Measurements from ENCODE around the gene CASP10.
"Not testable (repeated sequence)": the region's sequence is repeated elsewhere in the genome, so short reads cannot be mapped to it uniquely, and the experiment has no call there.

CASP10 gene

GRCh38 chr2:201183835-201184234, 894 bp downstream of the CASP10 start:
- H2AK5ac ChIP-seq (ENCODE audit: low read length, severe bottlenecking); H3K4me1 ChIP-seq (ENCODE audit: control insufficient read depth, insufficient read depth, low read depth, low read length); H3K36me3 ChIP-seq (ENCODE audit: control insufficient read depth in 1 of 2, insufficient read depth in 2 of 2, low read depth in 1 of 2, low read length in 2 of 2); H3K23ac ChIP-seq (ENCODE audit: low read length in 2 of 2); H2BK120ac ChIP-seq (ENCODE audit: low read depth, low read length); H2AFZ ChIP-seq (ENCODE audit: low read depth, low read length); H2BK12ac ChIP-seq (ENCODE audit: low read length in 2 of 2); DNase-seq; H3K79me1 ChIP-seq (replicated peaks; ENCODE audit: low read length, poor library complexity, severe bottlenecking); H4K91ac ChIP-seq (ENCODE audit: low read length); H3K14ac ChIP-seq (ENCODE audit: low read length in 2 of 2); H3K27me3 ChIP-seq (ENCODE audit: control insufficient read depth in 1 of 2, insufficient read depth in 1 of 2, low read length in 2 of 2); H2BK15ac ChIP-seq (ENCODE audit: low read depth, poor library complexity, severe bottlenecking); H3K4ac ChIP-seq (ENCODE audit: low read depth in 1 of 2, low read length in 2 of 2); H3K9me3 ChIP-seq (ENCODE audit: control insufficient read depth, low read length); H3K4me2 ChIP-seq (ENCODE audit: low read length, poor library complexity, severe bottlenecking); H2BK5ac ChIP-seq (ENCODE audit: low read depth, low read length, poor library complexity, severe bottlenecking); H4K8ac ChIP-seq (ENCODE audit: low read length); H3K27ac ChIP-seq (ENCODE audit: low read length, poor library complexity, severe bottlenecking); H3K18ac ChIP-seq (ENCODE audit: low read depth in 1 of 2, low read length in 2 of 2): not testable (repeated sequence)
- H3K9ac ChIP-seq (ENCODE audit: low read length) = peak overlapping the region; percentile 95
- WGBS = 95% methylated on average over 4 of the region's 5 CpGs
- H3K4me3 ChIP-seq (ENCODE audit: insufficient read depth in 1 of 2, low read depth in 1 of 2, low read length in 2 of 2) = peak overlapping the region in 1 of 2 experiments; percentile 88

- H3K18ac ChIP-seq (ENCODE audit: low read depth in 1 of 2, low read length in 2 of 2); H3K79me1 ChIP-seq (replicated peaks; ENCODE audit: low read length, poor library complexity, severe bottlenecking); H2BK15ac ChIP-seq (ENCODE audit: low read depth, poor library complexity, severe bottlenecking); H3K27me3 ChIP-seq (ENCODE audit: control insufficient read depth in 1 of 2, insufficient read depth in 1 of 2, low read length in 2 of 2); H3K23ac ChIP-seq (ENCODE audit: low read length in 2 of 2); H2AK5ac ChIP-seq (ENCODE audit: low read length, severe bottlenecking); H3K9me3 ChIP-seq (ENCODE audit: control insufficient read depth, low read length); DNase-seq; H4K8ac ChIP-seq (ENCODE audit: low read length); H4K91ac ChIP-seq (ENCODE audit: low read length); H3K4me2 ChIP-seq (ENCODE audit: low read length, poor library complexity, severe bottlenecking); H3K4me1 ChIP-seq (ENCODE audit: control insufficient read depth, insufficient read depth, low read depth, low read length); H3K36me3 ChIP-seq (ENCODE audit: control insufficient read depth in 1 of 2, insufficient read depth in 2 of 2, low read depth in 1 of 2, low read length in 2 of 2); H2BK120ac ChIP-seq (ENCODE audit: low read depth, low read length); H3K4ac ChIP-seq (ENCODE audit: low read depth in 1 of 2, low read length in 2 of 2); H3K9ac ChIP-seq (ENCODE audit: low read length); H2BK12ac ChIP-seq (ENCODE audit: low read length in 2 of 2); H2AFZ ChIP-seq (ENCODE audit: low read depth, low read length); H3K27ac ChIP-seq (ENCODE audit: low read length, poor library complexity, severe bottlenecking); H3K14ac ChIP-seq (ENCODE audit: low read length in 2 of 2); H2BK5ac ChIP-seq (ENCODE audit: low read depth, low read length, poor library complexity, severe bottlenecking): not testable (repeated sequence)
- 100% methylated on average over 3 of the region's 6 CpGs for WGBS
- peak overlapping the region in 1 of 2 experiments; percentile 88 for H3K4me3 ChIP-seq (ENCODE audit: insufficient read depth in 1 of 2, low read depth in 1 of 2, low read length in 2 of 2)
Measured at GRCh38 chr2:201184248-201184647, 1.3 kb downstream of the CASP10 start.

GRCh38 chr2:201185863-201186262, 2.9 kb downstream of the CASP10 start:
- Histone ChIP-seq H3K4me3 (ENCODE audit: insufficient read depth in 1 of 2, low read depth in 1 of 2, low read length in 2 of 2) (no peak overlapping the region), H2BK15ac (ENCODE audit: low read depth, poor library complexity, severe bottlenecking) (no peak overlapping the region), H3K27me3 (ENCODE audit: control insufficient read depth in 1 of 2, insufficient read depth in 1 of 2, low read length in 2 of 2) (no peaks in the 10 kb centered on the region), H3K23ac (ENCODE audit: low read length in 2 of 2) (no peak overlapping the region), H3K4me2 (ENCODE audit: low read length, poor library complexity, severe bottlenecking) (no peak overlapping the region), H4K8ac (ENCODE audit: low read length) (no peak overlapping the region), H2BK5ac (ENCODE audit: low read depth, low read length, poor library complexity, severe bottlenecking) (no peak overlapping the region), H3K4me1 (ENCODE audit: control insufficient read depth, insufficient read depth, low read depth, low read length) (no peaks in the 10 kb centered on the region), H3K27ac (ENCODE audit: low read length, poor library complexity, severe bottlenecking) (no peak overlapping the region), H3K9ac (ENCODE audit: low read length) (no peak overlapping the region), H3K79me1 (replicated peaks; ENCODE audit: low read length, poor library complexity, severe bottlenecking) (no peaks in the 10 kb centered on the region), H3K36me3 (ENCODE audit: control insufficient read depth in 1 of 2, insufficient read depth in 2 of 2, low read depth in 1 of 2, low read length in 2 of 2) (peaks cover 0 to 9% of the 10 kb centered on the region in 2 experiments), H2AFZ (ENCODE audit: low read depth, low read length) (no peak overlapping the region), H3K4ac (ENCODE audit: low read depth in 1 of 2, low read length in 2 of 2) (no peak overlapping the region), H3K14ac (ENCODE audit: low read length in 2 of 2) (no peak overlapping the region), H3K9me3 (ENCODE audit: control insufficient read depth, low read length) (no peaks in the 10 kb centered on the region), H2AK5ac (ENCODE audit: low read length, severe bottlenecking) (no peak overlapping the region), H2BK120ac (ENCODE audit: low read depth, low read length) (no peak overlapping the region), H4K91ac (ENCODE audit: low read length) (no peak overlapping the region), H2BK12ac (ENCODE audit: low read length in 2 of 2) (no peak overlapping the region), H3K18ac (ENCODE audit: low read depth in 1 of 2, low read length in 2 of 2) (no peak overlapping the region)
- 98% methylated on average over 4 of the region's 4 CpGs for WGBS
- DNase-seq = no peak

GRCh38 chr2:201186982-201187381, 4.0 kb downstream of the CASP10 start:
- H3K9ac ChIP-seq (ENCODE audit: low read length) = no peak overlapping the region
- no peaks in the 10 kb centered on the region for H3K4me1 ChIP-seq (ENCODE audit: control insufficient read depth, insufficient read depth, low read depth, low read length)
- no peaks in the 10 kb centered on the region for H3K79me1 ChIP-seq (replicated peaks; ENCODE audit: low read length, poor library complexity, severe bottlenecking)
- H3K4me3 ChIP-seq (ENCODE audit: insufficient read depth in 1 of 2, low read depth in 1 of 2, low read length in 2 of 2) = no peak overlapping the region
- H3K23ac ChIP-seq (ENCODE audit: low read length in 2 of 2) = no peak overlapping the region
- H2BK120ac ChIP-seq (ENCODE audit: low read depth, low read length) = no peak overlapping the region
- no peak overlapping the region for H4K8ac ChIP-seq (ENCODE audit: low read length)
- DNase-seq = no peak
- H3K27me3 ChIP-seq (ENCODE audit: control insufficient read depth in 1 of 2, insufficient read depth in 1 of 2, low read length in 2 of 2) = no peaks in the 10 kb centered on the region
- no peak overlapping the region for H3K14ac ChIP-seq (ENCODE audit: low read length in 2 of 2)
- H2AK5ac ChIP-seq (ENCODE audit: low read length, severe bottlenecking) = no peak overlapping the region
- H2AFZ ChIP-seq (ENCODE audit: low read depth, low read length) = no peak overlapping the region
- no peak overlapping the region for H2BK15ac ChIP-seq (ENCODE audit: low read depth, poor library complexity, severe bottlenecking)
- H4K91ac ChIP-seq (ENCODE audit: low read length) = no peak overlapping the region
- no peak overlapping the region for H3K4me2 ChIP-seq (ENCODE audit: low read length, poor library complexity, severe bottlenecking)
- no peak overlapping the region for H2BK12ac ChIP-seq (ENCODE audit: low read length in 2 of 2)
- WGBS = 93% methylated on average over 5 of the region's 5 CpGs
- H3K9me3 ChIP-seq (ENCODE audit: control insufficient read depth, low read length) = no peaks in the 10 kb centered on the region
- no peak overlapping the region for H2BK5ac ChIP-seq (ENCODE audit: low read depth, low read length, poor library complexity, severe bottlenecking)
- H3K36me3 ChIP-seq (ENCODE audit: control insufficient read depth in 1 of 2, insufficient read depth in 2 of 2, low read depth in 1 of 2, low read length in 2 of 2) = peaks cover 0 to 9% of the 10 kb centered on the region in 2 experiments
- no peak overlapping the region for H3K4ac ChIP-seq (ENCODE audit: low read depth in 1 of 2, low read length in 2 of 2)
- no peak overlapping the region for H3K18ac ChIP-seq (ENCODE audit: low read depth in 1 of 2, low read length in 2 of 2)
- no peak overlapping the region for H3K27ac ChIP-seq (ENCODE audit: low read length, poor library complexity, severe bottlenecking)
